ENCODE data around the gene BCL2.

DNA sequence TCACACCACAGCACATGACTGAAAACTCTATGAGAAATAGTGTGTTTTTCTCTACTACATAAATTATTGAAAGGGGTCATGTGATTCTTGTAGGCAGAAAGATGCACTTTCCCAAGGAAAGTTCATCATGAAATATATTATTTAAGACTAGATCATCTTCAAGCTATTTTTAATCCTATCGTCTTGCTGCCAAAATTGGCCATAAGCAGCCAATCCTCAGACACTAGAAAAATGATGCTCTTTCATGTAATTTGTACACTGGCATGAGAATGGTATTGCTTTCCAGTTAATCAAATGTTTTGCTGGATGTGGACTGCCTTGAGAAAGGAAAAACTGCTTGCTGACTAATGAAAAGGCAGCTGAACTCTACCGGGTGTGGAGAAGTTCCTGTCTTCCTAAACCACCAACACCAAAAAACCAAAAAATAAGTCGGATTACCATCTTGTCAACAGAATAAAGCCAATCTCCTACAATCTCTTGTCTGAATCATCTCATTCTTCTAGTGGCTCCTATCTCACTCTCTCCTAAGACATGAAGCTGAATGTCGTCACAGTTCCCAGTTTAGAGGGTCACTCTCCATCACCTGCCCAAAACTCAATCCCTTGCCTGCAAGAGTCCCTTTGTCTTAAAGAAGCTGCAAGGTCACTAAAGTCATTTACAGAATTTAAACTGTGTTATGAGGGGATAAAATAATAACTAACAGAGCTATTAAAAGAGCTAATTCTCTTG lies 5.3 kb downstream of the BCL2 start:
- TF ChIP-seq CTCF (IDR thresholded peaks at IDR 0.05) (no peak), POLR2A (IDR thresholded peaks at IDR 0.05) (no peak)

Data from ovary (tissue), 3 donors.